HuH-7 (cell line): ENCODE measurements around the gene EFCAB6.

Source experiments
- DNase-seq: peaks from one replicate; pipeline ENCODE4 v3.0.0; 2011; ENCODE audit warnings: low spot score

Gene EFCAB6

GRCh38 chr22:43526117-43526655 is 285.9 kb downstream of the EFCAB6 start:
- DNase-seq, result no peak

DNA sequence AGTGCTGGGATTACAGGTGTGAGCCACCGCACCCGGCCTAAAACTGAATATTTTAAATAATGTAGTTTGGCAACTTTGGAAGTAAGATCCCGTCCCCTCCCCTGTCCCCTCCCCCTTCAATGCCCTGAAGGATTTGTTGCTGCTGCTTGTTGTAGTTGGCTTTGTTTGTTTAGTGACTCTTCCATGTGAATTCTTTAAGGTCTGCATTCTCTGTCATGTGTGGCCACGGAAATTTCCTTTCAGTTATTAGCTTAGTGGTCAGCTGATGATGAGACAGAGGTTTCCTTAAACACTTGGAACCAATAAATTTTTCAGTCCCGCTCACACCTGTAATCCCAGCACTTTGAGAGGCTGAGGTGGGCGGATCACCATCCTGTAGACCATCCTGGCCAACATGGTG is 290.4 kb downstream of the EFCAB6 start:
- DNase-seq, result no peak

- DNase-seq, result no peak
Observed at GRCh38 chr22:43520632-43521039, 291.5 kb downstream of the EFCAB6 start.

DNA sequence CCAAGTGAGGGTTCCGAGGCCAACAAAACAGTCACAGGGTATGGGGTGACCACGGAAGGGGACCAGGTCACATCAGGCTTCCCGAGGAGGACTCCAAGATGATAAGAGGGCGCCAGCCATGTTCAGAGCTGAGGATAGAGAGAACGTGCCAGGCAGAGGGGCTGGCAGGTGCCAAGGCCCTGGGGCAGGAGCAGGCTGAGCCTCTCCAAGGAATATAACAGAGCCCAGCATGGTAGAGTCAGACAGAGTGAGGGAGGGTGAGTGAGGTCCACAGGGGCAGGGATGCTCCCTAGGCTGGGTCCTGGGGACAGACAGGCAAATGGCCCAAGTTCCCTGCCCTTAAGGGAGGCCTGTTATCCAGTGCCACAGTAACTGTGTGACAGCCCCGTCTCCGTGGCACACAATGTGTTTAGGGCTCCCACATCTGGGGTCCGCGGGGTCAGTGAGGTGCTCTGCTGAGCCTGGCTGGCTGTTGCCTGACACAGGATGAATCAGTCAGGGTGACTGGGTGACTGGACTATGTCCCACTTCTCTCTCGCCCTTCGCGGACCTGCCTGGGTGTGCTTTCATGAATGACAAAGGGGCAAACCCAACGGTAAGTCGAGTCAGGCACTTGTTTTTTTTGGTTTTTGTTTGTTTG is 295.0 kb downstream of the EFCAB6 start:
- no peak for DNase-seq

DNA sequence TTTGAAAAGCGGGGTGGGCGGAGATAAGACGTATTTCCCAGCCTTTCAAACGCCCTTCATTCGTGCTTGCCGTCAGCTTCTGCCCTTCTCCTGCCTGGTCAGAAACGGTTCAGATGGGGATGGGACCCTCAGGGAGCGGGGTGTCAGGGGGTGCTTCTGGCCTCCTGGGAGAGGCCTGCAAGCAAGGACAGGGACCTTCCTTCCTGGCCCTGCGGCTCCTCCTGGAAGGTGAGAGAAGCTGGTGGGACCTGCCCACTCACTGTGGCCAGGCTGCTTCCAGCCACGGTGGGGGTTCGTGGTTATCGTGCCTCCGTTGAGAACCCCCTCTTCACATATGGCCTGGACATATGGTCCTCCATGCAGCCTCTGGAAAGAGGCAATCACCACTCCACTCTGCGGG is 295.7 kb downstream of the EFCAB6 start:
- DNase-seq, result no peak

DNA sequence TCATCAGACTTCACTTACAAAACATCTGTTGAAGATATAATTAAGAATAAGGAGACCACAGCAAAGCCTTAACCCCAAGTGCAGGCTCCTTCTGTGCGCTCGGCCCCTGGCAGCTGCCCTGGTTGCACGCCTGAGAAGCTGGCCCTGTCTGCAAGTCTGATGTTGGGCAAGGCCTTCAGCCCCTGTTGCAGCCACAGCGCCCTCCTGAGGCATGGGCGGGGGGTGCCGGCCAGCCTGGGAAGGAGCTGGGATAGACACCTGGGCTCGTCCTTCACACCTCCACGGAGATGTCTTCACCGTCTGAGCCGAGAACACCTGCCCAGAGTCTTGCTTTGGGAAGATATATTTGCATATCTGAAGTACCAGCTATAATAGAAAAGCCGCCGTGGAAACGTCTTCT is 296.2 kb downstream of the EFCAB6 start:
- DNase-seq, result peak; percentile 31

DNA sequence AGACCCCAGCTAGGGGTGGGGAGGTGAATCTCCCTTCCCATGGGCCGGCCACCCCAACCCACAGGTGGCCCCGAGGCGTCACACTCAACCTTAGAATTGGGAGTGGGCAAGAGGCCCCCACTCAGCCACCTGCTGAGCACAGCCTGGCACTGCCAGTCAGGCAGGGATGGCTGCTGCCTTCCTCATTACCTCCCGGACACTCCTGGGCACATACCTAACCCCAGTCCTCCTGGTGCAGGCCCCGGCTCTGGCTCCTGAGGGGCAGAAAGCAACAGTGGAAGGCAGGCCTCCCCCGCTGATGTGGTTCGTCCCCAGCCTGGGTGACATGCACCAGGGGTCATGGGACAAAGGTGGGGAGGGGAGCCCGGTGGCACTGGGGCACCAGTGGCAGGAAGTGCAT is 296.7 kb downstream of the EFCAB6 start:
- no peak for DNase-seq

- DNase-seq, result no peak
Observed at GRCh38 chr22:43514476-43515157, 297.5 kb downstream of the EFCAB6 start.

- no peak for DNase-seq
Observed at GRCh38 chr22:43512279-43512678, 299.8 kb downstream of the EFCAB6 start.

- DNase-seq, result no peak
Observed at GRCh38 chr22:43511276-43511910, 300.7 kb downstream of the EFCAB6 start.

DNA sequence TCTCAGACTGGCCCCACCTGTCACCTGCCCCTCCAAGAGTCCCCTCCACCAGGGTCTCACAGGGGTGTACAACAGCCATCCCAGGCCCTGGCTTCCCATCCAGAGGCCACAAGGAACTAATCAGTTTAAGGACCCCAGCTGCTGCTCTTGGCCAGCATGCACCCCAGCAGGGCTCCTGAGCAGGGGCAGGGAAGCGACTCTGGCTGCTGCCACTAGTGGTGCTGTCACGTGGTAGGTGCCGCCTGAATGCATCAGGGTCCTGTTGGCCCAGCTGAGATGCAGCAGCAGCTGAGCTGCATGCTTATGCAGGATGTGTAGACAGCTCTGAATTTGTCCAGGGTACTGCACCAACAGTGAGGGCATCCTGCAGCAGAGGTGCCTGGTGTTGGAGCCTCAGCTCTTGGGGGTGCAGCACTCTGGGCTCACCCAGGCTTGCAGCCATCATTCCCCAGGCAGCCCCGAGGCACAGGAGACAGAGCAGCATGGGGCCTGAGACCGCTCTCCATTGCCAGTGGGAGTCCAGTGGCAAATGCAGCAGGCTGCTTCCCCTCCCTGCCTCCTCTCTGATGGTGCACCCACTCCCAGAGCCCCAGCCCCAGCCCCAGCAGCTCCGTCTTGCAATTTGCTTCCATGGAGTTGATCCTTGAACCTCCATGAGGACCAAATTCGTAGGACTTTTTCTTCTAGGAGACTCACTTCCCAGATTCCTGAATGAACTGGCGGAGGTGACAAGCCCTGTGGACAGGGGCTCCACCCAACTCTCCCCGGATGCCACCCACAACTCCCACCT is 301.6 kb downstream of the EFCAB6 start:
- DNase-seq, result no peak

- no peak for DNase-seq
Observed at GRCh38 chr22:43509337-43509736, 302.8 kb downstream of the EFCAB6 start.

GRCh38 chr22:43508489-43508888 is 303.6 kb downstream of the EFCAB6 start:
- no peak for DNase-seq

- no peak for DNase-seq
Observed at GRCh38 chr22:43507235-43507634, 304.9 kb downstream of the EFCAB6 start.

- no peak for DNase-seq
Observed at GRCh38 chr22:43506487-43506886, 305.6 kb downstream of the EFCAB6 start.

DNA sequence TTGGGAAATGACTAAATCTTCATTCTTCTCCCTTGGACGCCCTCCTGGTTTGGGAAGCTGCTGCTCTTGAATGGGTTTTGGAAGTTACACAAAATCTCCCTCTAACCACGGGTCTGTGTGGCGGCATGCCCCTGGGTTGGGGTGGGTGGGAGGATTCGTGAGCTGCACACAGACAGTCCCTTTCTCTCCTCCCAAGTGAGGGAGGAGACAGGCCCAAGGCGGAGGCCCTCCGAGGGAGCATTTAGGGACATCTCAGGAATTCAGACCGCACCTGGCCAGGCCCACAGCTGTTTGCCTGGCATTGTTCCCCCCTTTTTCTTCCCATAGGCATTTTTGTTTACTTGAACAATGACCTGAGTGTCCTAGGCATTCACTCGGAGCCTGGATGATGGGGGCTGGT is 306.2 kb downstream of the EFCAB6 start:
- DNase-seq, result no peak

DNA sequence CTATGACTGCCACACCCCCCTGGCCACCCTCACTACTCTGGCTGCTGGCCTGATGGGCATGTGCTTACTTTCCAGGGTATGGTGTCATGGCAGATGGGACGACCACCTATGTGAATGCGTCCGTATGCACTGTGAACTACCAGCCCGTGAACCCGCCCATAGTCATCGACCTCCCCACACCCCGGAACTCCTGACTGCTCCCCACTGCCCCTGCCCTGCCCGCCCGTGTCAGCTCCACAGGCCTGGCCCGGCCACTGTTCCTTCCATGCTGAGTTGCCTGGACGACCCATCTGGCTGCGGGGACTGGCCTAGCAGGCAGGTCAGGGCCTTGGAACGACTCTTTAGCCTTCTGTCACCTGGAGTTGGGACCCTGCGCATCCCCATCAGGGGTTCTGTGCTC is 306.7 kb downstream of the EFCAB6 start:
- no peak for DNase-seq

- no peak for DNase-seq
Observed at GRCh38 chr22:43504666-43505261, 307.3 kb downstream of the EFCAB6 start.

- DNase-seq, result no peak
Observed at GRCh38 chr22:43504068-43504467, 308.0 kb downstream of the EFCAB6 start.

GRCh38 chr22:43502306-43502874 is 309.7 kb downstream of the EFCAB6 start:
- no peak for DNase-seq

GRCh38 chr22:43501878-43502277 is 310.2 kb downstream of the EFCAB6 start:
- no peak for DNase-seq
